Spleen (tissue), 11 donors: ENCODE data around the gene FSTL4. TPM values are rescaled to one million over a fixed set of nuclear protein-coding genes. Genes with fewer than 3 reads are reported as not detected.

ENCODE experiments used
- DNase-seq: peaks from one replicate; pipeline ENCODE4 v3.0.0-alpha.2; 2020
- H3K27ac ChIP-seq, 8 donors: fragments of 200-600 bp; sonication (generic) in 7 of 8; 1 replicate in 4 of 8; 2 replicates in 4 of 8; pipeline versions ENCODE4 v1.5.0 to v1.8.0; 2016 to 2021; ENCODE audit warnings: inconsistent platforms in 4 of 8, mild to moderate bottlenecking in 4 of 8, moderate library complexity in 1 of 8
- H3K27me3 ChIP-seq, 7 donors: fragments of 200-600 bp; sonication (generic) in 6 of 7; replicated peaks in 1 of 7; 1 replicate in 4 of 7; 2 replicates in 3 of 7; pipeline versions ENCODE4 v1.5.0 to v1.8.0; 2016 to 2021; ENCODE audit warnings: inconsistent platforms in 3 of 7, mild to moderate bottlenecking in 1 of 7
- H3K36me3 ChIP-seq, 6 donors: fragments of 200-600 bp; sonication (generic) in 5 of 6; 1 replicate in 4 of 6; 2 replicates in 2 of 6; pipeline versions ENCODE4 v1.5.0 to v1.8.0; 2016 to 2021; ENCODE audit warnings: inconsistent platforms in 2 of 6
- H3K4me1 ChIP-seq, 6 donors: fragments of 200-600 bp; sonication (generic) in 5 of 6; 1 replicate in 3 of 6; 2 replicates in 3 of 6; pipeline versions ENCODE4 v1.5.0 to v1.8.0; 2016 to 2021; ENCODE audit warnings: inconsistent platforms in 3 of 6
- H3K4me3 ChIP-seq, 8 donors: fragments of 200-600 bp; sonication (generic) in 7 of 8; 1 replicate in 4 of 8; 2 replicates in 4 of 8; pipeline versions ENCODE4 v1.5.0 to v1.8.0; 2016 to 2021; ENCODE audit warnings: inconsistent platforms in 4 of 8, mild to moderate bottlenecking in 4 of 8, moderate library complexity in 2 of 8
- H3K9me3 ChIP-seq, 8 donors: fragments of 200-600 bp; sonication (generic) in 7 of 8; 1 replicate in 4 of 8; 2 replicates in 4 of 8; pipeline versions ENCODE4 v1.5.0 to v1.8.0; 2016 to 2021; ENCODE audit warnings: inconsistent platforms in 4 of 8
- POLR2A ChIP-seq, 3 donors: fragments of 450-650 bp; IDR thresholded peaks; one replicate each; pipeline ENCODE4 v1.5.1; 2017; ENCODE audit warnings: antibody characterized with exemption in 3 of 3, mild to moderate bottlenecking in 1 of 3
- POLR2AphosphoS5 ChIP-seq, 3 donors: sonication (generic); formaldehyde crosslinking; IDR thresholded peaks; one replicate each; pipeline ENCODE4 v1.5.1; 2017; ENCODE audit warnings: antibody characterized with exemption in 3 of 3
- WGBS, 5 donors: extraction: QIAGEN DNeasy Blood & Tissue Kit in 3 of 5; methylation state at CpG; one replicate each; pipeline versions ENCODE4 v1.1.5 to v1.1.7; 2013 to 2018; 5-methylcytosine and 5-hydroxymethylcytosine counted together
- intact Hi-C: fragments of 100-400 bp; cut with DNase I; formaldehyde crosslinking; loops from one replicate; pipeline ENCODE4 v1.15.0; 2023; ENCODE audit warnings: low total_unique reads
- polyA plus RNA-seq, 3 donors: library from polyadenylated mRNA; stranded (reverse); fragments of 200-250 nt; gene quantifications; one replicate each; pipeline ENCODE4 v1.2.1, GENCODE V29; 2013
- total RNA-seq, 7 donors: library from RNA; depleted of rRNA in 3 of 7; stranded (reverse); fragments of >200 nt in 3 of 7; fragmentation: NEBNext Ultra II Directional in 4 of 7; extraction: Animal tissue kit (Norgen Biotek cat#: 25700) in 4 of 7; gene quantifications; one replicate each; pipeline versions ENCODE4 v1.1.0 to v1.2.1, GENCODE V29; 2016 to 2021
- TF ChIP-seq, protein P1 (sequence below), 11 experiments: fragments of 200-600 bp in 7 of 11; fragments of 450-650 bp in 4 of 11; sonication (generic) in 4 of 11; IDR thresholded peaks in 8 of 11; conservative IDR thresholded peaks in 3 of 11; 1 replicate in 7 of 11; 2 replicates in 4 of 11; pipeline versions ENCODE4 v1.4.0 to v1.8.0; 2016 to 2021; ENCODE audit warnings: antibody characterized with exemption in 11 of 11, inconsistent platforms in 4 of 11, mild to moderate bottlenecking in 1 of 11
- donor health status: healthy with polysubstance abuse.
- donor health status: DM: no; HTN: no; CAD: no; lungs with moderate emphysema.
- donor health status: DM: no; HTN: no; CAD: no.
- donor health status: Bipolar disorder and iron deficiency.
- donor health status: healthy.
- donor health status: DM: no; HTN: no; CAD: no.
- donor health status: DM: yes; HTN: yes; CAD: no.

The FSTL4 gene
- total and polyA plus RNA-seq, 10 donors, result under 0.01 to 1.0 (median 0.37) TPM; not detected in 4

DNA sequence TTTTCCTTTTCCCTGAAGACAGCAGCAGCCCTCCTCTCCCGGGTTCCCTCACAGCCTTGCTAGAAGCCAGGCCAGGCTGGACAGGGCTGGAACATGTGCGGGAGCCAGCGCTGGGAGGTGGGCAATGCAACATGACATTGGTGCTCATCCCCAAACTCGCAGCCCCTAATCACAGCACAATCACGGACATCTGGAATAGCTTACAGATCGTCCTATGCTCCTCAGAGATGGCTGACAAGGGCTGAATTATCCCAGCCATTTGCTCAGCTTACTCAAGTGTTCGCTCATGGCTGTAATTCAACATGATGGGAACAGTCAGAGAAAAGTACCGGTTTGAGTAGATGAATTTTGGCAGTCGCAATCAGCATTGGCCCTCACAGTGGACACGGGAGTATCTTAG lies 49.8 kb downstream of the FSTL4 start:
- no peaks in the 10 kb centered on the region for H3K4me1 ChIP-seq
- no peak for DNase-seq
- intact Hi-C loops, result no loop called here
- 75 to 83% (median 80%) methylated on average over 10 of the region's 10 CpGs for WGBS, 5 donors
- no peak overlapping the region for H3K4me3 ChIP-seq
- no peaks in the 10 kb centered on the region for H3K9me3 ChIP-seq
- TF ChIP-seq, protein P1, sequence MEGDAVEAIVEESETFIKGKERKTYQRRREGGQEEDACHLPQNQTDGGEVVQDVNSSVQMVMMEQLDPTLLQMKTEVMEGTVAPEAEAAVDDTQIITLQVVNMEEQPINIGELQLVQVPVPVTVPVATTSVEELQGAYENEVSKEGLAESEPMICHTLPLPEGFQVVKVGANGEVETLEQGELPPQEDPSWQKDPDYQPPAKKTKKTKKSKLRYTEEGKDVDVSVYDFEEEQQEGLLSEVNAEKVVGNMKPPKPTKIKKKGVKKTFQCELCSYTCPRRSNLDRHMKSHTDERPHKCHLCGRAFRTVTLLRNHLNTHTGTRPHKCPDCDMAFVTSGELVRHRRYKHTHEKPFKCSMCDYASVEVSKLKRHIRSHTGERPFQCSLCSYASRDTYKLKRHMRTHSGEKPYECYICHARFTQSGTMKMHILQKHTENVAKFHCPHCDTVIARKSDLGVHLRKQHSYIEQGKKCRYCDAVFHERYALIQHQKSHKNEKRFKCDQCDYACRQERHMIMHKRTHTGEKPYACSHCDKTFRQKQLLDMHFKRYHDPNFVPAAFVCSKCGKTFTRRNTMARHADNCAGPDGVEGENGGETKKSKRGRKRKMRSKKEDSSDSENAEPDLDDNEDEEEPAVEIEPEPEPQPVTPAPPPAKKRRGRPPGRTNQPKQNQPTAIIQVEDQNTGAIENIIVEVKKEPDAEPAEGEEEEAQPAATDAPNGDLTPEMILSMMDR (IDR thresholded peaks at IDR 0.05 in 8 of 11, conservative IDR thresholded peaks at IDR 0.05 in 3 of 11), result no peak
- TF ChIP-seq POLR2A (IDR thresholded peaks at IDR 0.05) (no peak), POLR2AphosphoS5 (IDR thresholded peaks at IDR 0.05) (no peak)
- H3K36me3 ChIP-seq, result no peaks in the 10 kb centered on the region
- no peak overlapping the region for H3K27ac ChIP-seq
- H3K27me3 ChIP-seq, result peaks cover 0 to 39% (median 0%) of the 10 kb centered on the region in 7 donors

DNA sequence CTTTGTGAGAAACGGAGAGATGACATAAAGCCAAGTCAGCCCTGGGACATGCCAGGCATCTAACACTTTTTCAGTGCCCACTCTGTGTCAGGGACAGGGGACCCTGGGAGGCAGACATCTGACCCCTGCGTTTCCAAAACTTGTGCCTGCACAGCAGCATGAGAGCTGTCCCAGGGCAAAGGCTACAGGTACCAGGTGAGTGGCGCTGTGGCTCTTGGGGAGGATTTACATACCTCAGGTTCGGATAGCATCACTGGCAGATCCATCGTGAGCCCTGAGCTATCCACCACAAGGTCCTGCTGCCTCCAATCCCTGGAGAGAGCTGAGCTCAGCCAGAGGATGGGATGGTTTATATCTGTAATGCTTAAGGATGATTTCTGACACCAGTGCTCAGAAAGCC lies 52.4 kb downstream of the FSTL4 start:
- H3K9me3 ChIP-seq, result no peaks in the 10 kb centered on the region
- H3K27me3 ChIP-seq, result peaks cover 0 to 37% (median 0%) of the 10 kb centered on the region in 7 donors
- DNase-seq, result no peak
- H3K4me1 ChIP-seq, result no peaks in the 10 kb centered on the region
- WGBS, 5 donors, result 37 to 73% (median 63%) methylated on average over 3 to 5 of the region's 5 CpGs
- H3K27ac ChIP-seq, result no peak overlapping the region
- TF ChIP-seq, protein P1 (IDR thresholded peaks at IDR 0.05 in 8 of 11, conservative IDR thresholded peaks at IDR 0.05 in 3 of 11), result no peak
- TF ChIP-seq POLR2AphosphoS5 (IDR thresholded peaks at IDR 0.05), result no peak
- TF ChIP-seq POLR2A (IDR thresholded peaks at IDR 0.05), result no peak
- H3K36me3 ChIP-seq, result no peaks in the 10 kb centered on the region
- intact Hi-C loops, result no loop called here
- H3K4me3 ChIP-seq, result no peak overlapping the region

DNA sequence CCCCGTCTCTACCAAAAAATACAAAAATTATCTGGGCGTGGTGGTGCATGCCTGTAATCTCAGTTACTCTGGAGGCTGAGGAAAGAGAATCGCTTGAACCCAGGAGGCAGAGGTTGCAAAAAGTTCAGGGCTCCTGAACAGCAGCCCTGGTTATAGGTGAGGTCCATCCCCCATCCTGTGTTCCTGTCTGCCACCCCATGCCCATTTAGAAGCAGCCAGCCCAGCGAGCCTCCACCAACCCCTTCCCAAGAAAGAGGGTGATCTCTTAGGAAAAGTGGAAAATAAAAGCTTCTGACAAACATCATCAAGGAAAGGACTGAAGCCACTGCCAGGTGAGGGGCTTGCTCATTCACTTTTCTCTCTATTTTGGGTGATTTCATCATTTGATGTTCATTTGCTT lies 55.8 kb downstream of the FSTL4 start:
- no peaks in the 10 kb centered on the region for H3K4me1 ChIP-seq
- no peak overlapping the region for H3K4me3 ChIP-seq
- no peaks in the 10 kb centered on the region for H3K9me3 ChIP-seq
- H3K27me3 ChIP-seq, result peaks cover 0 to 51% (median 0%) of the 10 kb centered on the region in 7 donors
- no peaks in the 10 kb centered on the region for H3K36me3 ChIP-seq
- no peak overlapping the region for H3K27ac ChIP-seq
- intact Hi-C loops, result no loop called here
- no peak for DNase-seq
- TF ChIP-seq POLR2AphosphoS5 (IDR thresholded peaks at IDR 0.05) (no peak), POLR2A (IDR thresholded peaks at IDR 0.05) (no peak)
- TF ChIP-seq, protein P1 (IDR thresholded peaks at IDR 0.05 in 8 of 11, conservative IDR thresholded peaks at IDR 0.05 in 3 of 11), result no peak
- WGBS, 5 donors, result 62 to 89% (median 75%) methylated on average over 4 of the region's 4 CpGs

DNA sequence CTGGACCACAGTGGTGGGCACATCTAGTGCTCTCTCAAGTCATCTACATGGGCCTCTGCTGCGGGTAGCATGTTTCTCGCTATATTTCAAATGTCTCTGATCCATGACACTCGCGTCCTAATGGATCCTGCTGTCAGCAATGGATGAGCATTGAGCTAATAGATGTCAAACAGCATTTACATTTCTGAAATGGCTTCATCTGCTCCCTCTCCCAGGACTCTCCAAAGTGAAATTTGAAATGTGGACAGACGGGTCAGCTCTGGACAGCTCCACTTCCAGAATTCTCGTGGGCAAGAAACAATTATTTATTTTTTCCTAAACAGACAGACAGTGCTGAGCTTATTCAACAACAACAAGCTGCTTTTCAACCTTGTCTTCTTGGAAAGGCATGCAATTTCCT lies 58.1 kb downstream of the FSTL4 start:
- no peaks in the 10 kb centered on the region for H3K36me3 ChIP-seq
- 72 to 82% (median 78%) methylated on average over 6 of the region's 6 CpGs for WGBS, 5 donors
- H3K27me3 ChIP-seq, result peaks cover 0 to 57% (median 3%) of the 10 kb centered on the region in 7 donors
- no peaks in the 10 kb centered on the region for H3K9me3 ChIP-seq
- no peak overlapping the region for H3K27ac ChIP-seq
- H3K4me3 ChIP-seq, result no peak overlapping the region
- no peak for DNase-seq
- TF ChIP-seq POLR2AphosphoS5 (IDR thresholded peaks at IDR 0.05), result no peak
- no peak for TF ChIP-seq POLR2A (IDR thresholded peaks at IDR 0.05)
- TF ChIP-seq, protein P1 (IDR thresholded peaks at IDR 0.05 in 8 of 11, conservative IDR thresholded peaks at IDR 0.05 in 3 of 11), result no peak
- H3K4me1 ChIP-seq, result no peaks in the 10 kb centered on the region
- intact Hi-C loops, result no loop called here
